ENCODE data around the gene NMNAT3. TPM values are rescaled to one million over a fixed set of nuclear protein-coding genes. Genes with fewer than 3 reads are reported as not detected.

NMNAT3 gene
- total RNA-seq, 1 donor from 2014 or later: 10.7 TPM

GRCh38 chr3:139638518-139638917 is 39.3 kb downstream of the NMNAT3 start:
- TF ChIP-seq, protein P1, sequence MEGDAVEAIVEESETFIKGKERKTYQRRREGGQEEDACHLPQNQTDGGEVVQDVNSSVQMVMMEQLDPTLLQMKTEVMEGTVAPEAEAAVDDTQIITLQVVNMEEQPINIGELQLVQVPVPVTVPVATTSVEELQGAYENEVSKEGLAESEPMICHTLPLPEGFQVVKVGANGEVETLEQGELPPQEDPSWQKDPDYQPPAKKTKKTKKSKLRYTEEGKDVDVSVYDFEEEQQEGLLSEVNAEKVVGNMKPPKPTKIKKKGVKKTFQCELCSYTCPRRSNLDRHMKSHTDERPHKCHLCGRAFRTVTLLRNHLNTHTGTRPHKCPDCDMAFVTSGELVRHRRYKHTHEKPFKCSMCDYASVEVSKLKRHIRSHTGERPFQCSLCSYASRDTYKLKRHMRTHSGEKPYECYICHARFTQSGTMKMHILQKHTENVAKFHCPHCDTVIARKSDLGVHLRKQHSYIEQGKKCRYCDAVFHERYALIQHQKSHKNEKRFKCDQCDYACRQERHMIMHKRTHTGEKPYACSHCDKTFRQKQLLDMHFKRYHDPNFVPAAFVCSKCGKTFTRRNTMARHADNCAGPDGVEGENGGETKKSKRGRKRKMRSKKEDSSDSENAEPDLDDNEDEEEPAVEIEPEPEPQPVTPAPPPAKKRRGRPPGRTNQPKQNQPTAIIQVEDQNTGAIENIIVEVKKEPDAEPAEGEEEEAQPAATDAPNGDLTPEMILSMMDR (IDR thresholded peaks at IDR 0.05; ENCODE audit: borderline replicate concordance): no peak
- Histone ChIP-seq H3K4me3 (no peak overlapping the region), H3K4me1 (no peaks in the 10 kb centered on the region), H3K27ac (replicated peaks) (no peak overlapping the region), H3K36me3 (peaks cover 16% of the 10 kb centered on the region), H3K27me3 (ENCODE audit: low read depth) (no peaks in the 10 kb centered on the region), H3K9me3 (replicated peaks) (no peaks in the 10 kb centered on the region)
- intact Hi-C loops (cut with micrococcal nuclease): no loop called here
- no peak for DNase-seq

- no peaks in the 10 kb centered on the region for H3K27me3 ChIP-seq (ENCODE audit: low read depth)
- TF ChIP-seq, protein P1 (IDR thresholded peaks at IDR 0.05; ENCODE audit: borderline replicate concordance): no peak
- H3K36me3 ChIP-seq: peaks cover 23% of the 10 kb centered on the region
- no peak overlapping the region for H3K27ac ChIP-seq (replicated peaks)
- intact Hi-C loops (cut with micrococcal nuclease): no loop called here
- H3K9me3 ChIP-seq (replicated peaks): no peaks in the 10 kb centered on the region
- DNase-seq: no peak
- no peak overlapping the region for H3K4me3 ChIP-seq
- H3K4me1 ChIP-seq: no peaks in the 10 kb centered on the region
These were observed 41.3 kb downstream of the NMNAT3 start for GRCh38 chr3:139636511-139636910.

GRCh38 chr3:139634111-139634635 is 43.6 kb downstream of the NMNAT3 start:
- no peaks in the 10 kb centered on the region for H3K27me3 ChIP-seq (ENCODE audit: low read depth)
- TF ChIP-seq, protein P1 (IDR thresholded peaks at IDR 0.05; ENCODE audit: borderline replicate concordance): no peak
- intact Hi-C loops (cut with micrococcal nuclease): no loop called here
- H3K36me3 ChIP-seq: peaks cover 23% of the 10 kb centered on the region
- H3K4me1 ChIP-seq: no peaks in the 10 kb centered on the region
- H3K9me3 ChIP-seq (replicated peaks): no peaks in the 10 kb centered on the region
- no peak for DNase-seq
- H3K4me3 ChIP-seq: no peak overlapping the region
- H3K27ac ChIP-seq (replicated peaks): no peak overlapping the region

DNA sequence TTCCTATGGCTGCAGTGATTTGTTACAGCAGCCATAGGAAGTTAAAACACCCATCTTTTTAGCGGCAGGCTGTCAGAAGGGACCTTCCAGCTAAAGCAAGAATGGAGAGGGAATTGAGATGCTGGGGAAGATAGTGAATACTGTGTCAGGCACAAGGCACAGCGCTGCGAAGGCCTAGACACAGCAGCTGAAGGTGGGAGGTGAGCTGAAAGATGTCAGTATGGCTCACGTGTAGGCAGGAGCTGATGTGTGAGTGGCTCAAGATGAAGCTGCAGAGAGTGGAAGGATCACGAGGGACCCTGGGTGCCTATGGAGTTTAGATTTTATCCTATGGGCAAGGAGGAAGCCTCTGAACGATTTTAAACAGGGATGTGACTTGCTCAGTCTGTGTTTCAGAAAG is 44.3 kb downstream of the NMNAT3 start:
- peaks cover 23% of the 10 kb centered on the region for H3K36me3 ChIP-seq
- intact Hi-C loops (cut with micrococcal nuclease): no loop called here
- no peak overlapping the region for H3K4me3 ChIP-seq
- no peaks in the 10 kb centered on the region for H3K27me3 ChIP-seq (ENCODE audit: low read depth)
- TF ChIP-seq, protein P1 (IDR thresholded peaks at IDR 0.05; ENCODE audit: borderline replicate concordance): no peak
- no peak overlapping the region for H3K27ac ChIP-seq (replicated peaks)
- DNase-seq: no peak
- no peaks in the 10 kb centered on the region for H3K4me1 ChIP-seq
- H3K9me3 ChIP-seq (replicated peaks): no peaks in the 10 kb centered on the region

GRCh38 chr3:139630542-139630941 is 47.2 kb downstream of the NMNAT3 start:
- no peak overlapping the region for H3K27ac ChIP-seq (replicated peaks)
- H3K9me3 ChIP-seq (replicated peaks): no peaks in the 10 kb centered on the region
- peaks cover 18% of the 10 kb centered on the region for H3K36me3 ChIP-seq
- no peaks in the 10 kb centered on the region for H3K4me1 ChIP-seq
- DNase-seq: no peak
- intact Hi-C loops (cut with micrococcal nuclease): no loop called here
- TF ChIP-seq, protein P1 (IDR thresholded peaks at IDR 0.05; ENCODE audit: borderline replicate concordance): no peak
- H3K4me3 ChIP-seq: no peak overlapping the region
- no peaks in the 10 kb centered on the region for H3K27me3 ChIP-seq (ENCODE audit: low read depth)

All from left ventricle myocardium inferior (tissue), 1 donor.